GM19455 (cell line): ENCODE data around the gene PRSS37.

Source experiments
- ATAC-seq: cut with Tn5 transposase; IDR thresholded peaks from one replicate; pipeline ENCODE4 v1.9.1; 2021; ENCODE audit not compliant: unreplicated experiment

The PRSS37 gene

DNA sequence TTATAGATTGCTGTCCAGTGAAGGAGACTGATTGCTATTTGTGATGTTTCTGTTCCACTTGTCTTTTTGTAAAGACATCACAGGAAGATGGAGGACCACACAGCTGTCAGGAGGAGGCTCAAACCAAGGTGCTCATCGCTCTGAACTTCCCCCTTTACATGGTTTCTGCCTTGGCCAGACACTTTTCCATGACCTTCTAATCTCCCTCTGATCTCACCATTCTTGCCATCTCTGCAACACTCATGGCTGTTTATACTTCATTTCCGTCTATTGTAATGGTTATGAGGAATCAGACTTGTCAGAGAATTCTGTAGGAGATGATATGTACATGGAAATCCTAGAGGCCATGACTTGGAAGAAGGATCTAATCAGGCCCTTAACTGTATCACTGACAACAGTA is 53.0 kb downstream of the PRSS37 start:
- no peak for ATAC-seq
